Effector CD4-positive, alpha-beta T cell (primary cell): Measurements from ENCODE around the gene CACNA1I.

ENCODE experiments used
- DNase-seq: peaks from one replicate; pipeline ENCODE4 v3.0.0-alpha.2; 2020

CACNA1I gene

DNA sequence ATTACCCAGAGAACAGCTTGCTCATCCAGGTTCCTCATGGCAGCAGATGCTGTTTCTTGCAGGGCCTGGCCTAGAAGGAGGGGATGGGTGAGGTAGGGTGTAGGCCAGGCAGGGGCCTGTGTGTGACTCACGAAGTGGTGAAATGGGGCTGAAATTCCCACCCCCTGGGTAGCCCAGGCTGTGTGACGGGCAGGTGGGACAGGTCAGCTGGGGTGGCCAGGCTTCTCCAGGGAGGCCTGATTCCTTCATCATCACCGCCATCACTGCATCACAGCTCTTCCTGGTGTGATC lies 83.2 kb downstream of the CACNA1I start:
- no peak for DNase-seq

DNA sequence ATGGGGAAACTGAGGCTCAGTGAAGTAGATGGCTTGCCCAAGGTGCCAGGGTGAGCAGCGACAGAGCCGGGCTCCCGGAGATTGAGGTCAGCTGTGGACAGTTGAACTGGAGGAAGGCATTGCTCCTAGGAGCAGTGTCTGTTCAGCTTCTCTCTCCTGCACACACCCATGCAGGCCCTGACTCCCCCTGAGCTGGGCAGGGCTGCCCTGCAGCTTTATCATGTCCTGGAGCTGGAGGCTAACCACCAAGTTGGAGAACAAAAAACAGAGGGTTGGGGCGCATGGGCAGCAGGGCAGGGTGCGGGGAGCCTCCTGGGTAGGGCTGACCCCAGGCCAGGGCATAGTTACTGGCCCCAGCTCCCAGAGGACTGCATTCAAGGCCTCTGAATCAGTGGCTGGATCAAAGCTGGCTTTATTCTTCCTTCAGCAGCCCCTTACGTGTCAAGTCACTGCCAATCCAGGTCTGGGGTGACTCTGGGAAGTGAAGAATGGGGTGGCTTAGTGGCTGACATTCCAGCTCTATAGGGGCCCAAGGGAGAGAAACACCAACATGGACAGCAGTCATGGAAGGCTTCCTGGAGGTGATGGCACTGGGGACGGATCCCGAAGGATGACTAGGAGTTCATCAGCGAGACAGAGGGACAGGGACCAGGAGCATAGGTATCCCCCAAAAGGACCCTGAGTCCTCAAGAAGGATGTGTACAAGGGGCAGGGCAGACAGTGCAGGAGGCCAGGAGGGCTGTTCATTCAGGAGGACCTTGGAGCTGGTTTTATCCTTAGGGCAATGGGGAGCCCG lies 83.8 kb downstream of the CACNA1I start:
- no peak for DNase-seq

DNA sequence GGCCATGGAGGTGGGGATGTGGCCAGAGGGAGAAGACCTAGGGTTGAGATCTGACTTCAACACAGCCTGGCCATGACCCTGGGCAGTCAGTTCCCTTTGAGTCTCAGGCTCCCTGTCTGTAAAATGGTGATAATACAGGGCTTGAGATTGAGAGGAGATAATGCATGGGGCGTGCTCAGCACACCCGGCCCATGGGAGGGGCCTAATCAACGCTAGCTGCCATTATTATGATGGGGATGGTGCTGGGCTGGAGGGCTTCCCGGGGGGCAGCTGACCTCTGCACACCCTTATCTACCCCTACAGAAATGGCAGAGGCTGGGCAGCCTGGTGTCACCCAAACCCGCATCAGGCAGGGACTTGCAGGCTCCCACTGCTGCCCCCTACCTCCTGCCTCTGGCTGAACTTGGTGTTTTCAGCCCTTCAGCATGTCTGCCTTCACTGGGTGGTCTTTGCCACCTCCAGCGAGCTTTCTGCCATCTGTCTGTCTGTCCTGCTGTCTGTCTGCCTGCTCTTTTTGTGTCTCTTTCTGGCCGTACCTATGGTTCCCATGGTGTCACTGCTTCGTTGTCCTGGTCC lies 84.5 kb downstream of the CACNA1I start:
- DNase-seq = no peak

DNA sequence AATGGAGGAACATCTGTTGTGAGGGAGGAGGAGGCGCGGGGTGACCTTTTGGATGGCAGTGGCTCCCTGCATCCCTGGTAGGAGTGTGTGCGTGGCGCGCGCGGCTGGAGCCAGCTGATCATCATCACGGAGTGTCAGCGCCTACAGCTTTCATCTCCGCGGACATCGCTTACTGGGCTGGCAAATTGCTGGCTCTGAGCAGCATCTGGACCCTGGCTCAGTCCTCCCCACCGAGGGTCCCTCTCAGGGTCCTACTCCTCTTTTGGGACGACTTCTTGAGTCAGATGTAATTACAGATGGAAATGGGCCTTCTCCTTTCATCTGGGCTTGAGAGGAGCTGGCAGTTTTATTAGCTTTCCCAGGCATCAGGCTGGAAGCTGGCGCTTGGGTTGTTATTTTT lies 85.3 kb downstream of the CACNA1I start:
- no peak for DNase-seq

DNA sequence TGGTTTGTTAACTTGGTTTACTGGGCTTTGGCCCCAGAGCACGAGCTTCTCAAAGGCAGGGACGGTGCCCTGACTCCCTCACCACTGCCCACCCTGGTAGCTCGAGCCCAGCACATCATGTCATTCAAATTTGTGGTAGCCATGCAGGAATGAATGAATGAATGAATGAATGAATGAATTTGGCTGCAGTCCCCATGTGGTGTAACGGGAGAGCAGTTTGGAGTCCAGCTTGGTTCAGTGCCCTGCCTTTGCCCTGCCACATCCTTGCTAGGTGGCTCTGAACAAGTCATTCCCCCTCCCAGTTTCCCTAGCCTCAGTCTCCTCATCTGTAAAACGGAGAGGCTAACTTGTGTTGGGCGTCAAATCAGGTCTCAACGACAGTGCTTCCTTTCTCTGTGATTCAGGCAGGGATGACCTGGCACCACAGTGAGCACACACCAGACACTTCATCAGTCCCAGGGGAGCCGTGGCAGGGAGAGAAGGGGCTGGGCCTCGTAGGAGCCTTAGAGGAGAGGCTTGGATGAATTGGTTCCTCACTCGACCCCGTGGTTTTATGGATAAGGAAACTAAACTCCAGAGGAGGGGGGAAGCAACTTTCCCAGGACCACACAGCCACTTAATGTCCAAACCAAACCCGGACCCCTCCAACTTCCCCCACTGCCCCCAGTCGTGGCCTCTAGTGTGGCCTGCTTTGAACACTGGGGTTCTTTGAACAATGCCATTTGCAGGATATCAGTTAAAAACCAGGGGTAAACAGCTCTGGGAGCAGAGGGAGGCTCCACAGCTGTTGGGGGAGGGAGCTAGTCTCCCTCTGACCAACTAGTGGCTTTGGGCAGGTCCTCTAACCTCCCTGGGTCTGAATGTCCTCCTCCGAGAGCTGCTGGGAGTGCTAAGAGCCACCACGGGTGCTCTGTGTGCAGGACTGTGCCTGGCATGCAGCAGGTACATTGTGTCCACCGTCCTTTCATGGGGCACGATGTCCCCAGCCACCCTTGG lies 86.2 kb downstream of the CACNA1I start:
- no peak for DNase-seq

DNA sequence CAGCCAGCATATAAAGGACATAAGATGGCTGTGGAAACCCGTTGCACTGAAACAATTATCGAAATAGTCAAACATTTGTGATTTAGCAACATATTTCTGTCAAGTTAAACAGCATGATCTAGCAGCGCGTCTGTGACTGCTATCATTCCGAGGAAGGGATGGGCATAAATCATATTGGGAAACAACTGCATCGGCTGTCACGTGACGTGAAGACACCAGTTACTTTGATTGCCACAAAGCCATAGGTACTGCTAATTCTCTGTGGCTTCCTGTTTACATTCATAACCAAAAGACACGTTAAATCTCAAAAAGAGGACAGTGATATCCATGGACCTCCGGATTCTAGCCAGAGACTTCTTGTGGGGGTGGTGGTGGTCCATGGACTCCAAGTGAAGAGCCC lies 87.8 kb downstream of the CACNA1I start:
- DNase-seq = peak; percentile 27

DNA sequence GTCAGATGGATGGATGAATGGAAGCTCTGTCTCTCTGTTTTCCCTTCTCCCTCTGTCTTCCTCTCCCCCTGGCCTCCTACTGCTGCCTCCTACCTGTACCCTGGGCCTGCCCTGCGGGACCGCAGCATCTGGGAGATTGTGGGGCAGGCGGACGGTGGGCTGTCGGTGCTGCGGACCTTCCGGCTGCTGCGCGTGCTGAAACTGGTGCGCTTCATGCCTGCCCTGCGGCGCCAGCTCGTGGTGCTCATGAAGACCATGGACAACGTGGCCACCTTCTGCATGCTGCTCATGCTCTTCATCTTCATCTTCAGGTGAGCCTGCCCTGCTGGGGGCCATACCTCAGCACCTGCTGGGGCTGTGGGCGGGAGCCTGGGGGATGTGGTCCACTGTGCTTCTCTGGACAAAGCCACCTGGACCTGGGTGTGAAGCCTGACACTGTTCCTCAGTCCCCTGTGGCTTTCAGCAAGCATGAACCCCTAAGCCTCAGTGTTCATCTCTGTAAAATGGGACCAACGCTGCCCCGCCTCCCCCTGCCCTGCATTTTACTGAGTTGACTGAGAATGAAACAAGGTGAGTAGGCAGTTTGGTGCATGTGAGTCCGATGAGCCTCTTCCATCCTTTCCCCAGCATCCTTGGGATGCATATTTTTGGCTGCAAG lies 88.4 kb downstream of the CACNA1I start:
- DNase-seq = no peak

DNA sequence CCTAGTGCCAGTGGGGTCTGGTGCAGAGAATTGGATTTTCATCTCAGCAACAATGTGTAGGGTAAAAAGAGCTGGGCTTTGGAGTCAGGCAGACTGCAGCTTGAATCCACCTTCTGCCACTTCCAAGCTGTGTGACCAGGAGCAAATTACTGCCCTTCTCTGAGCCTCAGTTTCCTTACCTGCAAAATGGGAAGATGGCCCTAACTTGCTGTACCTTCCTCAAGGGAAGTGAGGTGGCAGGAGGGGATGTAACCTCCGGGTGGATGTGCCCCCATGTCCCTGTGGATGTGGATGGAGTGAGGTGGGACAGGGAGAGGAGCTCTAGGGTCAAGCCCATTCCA lies 90.9 kb downstream of the CACNA1I start:
- DNase-seq = no peak

DNA sequence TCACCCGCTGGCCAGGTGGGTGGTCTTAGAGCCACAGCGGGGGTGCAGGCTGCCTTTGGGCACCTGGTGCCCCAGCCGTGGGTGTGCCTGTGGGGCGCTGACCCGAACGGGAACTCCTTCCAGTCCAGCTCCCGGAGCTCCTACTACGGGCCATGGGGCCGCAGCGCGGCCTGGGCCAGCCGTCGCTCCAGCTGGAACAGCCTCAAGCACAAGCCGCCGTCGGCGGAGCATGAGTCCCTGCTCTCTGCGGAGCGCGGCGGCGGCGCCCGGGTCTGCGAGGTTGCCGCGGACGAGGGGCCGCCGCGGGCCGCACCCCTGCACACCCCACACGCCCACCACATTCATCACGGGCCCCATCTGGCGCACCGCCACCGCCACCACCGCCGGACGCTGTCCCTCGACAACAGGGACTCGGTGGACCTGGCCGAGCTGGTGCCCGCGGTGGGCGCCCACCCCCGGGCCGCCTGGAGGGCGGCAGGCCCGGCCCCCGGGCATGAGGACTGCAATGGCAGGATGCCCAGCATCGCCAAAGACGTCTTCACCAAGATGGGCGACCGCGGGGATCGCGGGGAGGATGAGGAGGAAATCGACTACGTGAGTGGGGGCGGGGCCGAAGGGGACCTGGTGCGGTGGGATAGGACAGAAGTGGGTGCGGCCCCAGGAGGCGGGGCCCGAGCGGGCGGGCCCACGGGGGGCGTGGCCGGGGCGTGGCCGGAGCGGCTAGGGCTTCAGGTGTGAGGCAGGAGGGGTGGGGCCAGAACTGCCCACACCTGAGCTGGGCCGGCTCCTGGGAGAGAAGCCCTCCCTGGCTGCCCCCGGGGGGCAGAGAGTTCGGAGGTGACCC lies 91.5 kb downstream of the CACNA1I start:
- DNase-seq = peak; percentile 68

DNA sequence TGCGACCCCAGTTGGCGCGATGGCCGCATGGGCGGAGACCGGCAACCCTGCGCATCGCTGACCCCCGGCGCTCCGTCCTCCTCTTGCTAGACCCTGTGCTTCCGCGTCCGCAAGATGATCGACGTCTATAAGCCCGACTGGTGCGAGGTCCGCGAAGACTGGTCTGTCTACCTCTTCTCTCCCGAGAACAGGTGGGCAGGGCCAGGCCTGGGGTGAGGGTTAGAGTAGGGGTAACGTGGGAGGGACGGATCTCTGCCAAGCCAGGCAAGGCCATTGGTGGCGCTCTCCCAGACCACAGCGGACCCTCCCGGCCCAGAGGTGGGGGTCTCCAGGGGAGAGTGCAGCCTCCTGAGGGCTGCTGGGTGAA lies 92.1 kb downstream of the CACNA1I start:
- DNase-seq = no peak

DNA sequence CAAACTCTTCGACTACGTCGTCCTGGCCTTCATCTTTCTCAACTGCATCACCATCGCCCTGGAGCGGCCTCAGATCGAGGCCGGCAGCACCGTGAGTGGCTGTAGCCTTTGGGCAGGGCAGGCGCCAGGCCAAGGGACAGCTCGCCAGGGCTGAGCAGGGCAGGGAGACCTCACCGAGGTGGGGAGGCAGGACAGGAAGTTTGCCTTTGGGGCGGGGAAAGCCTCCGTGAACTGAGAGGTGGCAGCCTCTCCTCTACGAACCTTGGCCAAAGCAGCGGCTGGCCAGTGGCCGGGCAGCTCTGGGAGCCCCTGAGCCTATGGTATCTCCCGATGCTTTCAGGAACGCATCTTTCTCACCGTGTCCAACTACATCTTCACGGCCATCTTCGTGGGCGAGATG lies 93.2 kb downstream of the CACNA1I start:
- DNase-seq = no peak

DNA sequence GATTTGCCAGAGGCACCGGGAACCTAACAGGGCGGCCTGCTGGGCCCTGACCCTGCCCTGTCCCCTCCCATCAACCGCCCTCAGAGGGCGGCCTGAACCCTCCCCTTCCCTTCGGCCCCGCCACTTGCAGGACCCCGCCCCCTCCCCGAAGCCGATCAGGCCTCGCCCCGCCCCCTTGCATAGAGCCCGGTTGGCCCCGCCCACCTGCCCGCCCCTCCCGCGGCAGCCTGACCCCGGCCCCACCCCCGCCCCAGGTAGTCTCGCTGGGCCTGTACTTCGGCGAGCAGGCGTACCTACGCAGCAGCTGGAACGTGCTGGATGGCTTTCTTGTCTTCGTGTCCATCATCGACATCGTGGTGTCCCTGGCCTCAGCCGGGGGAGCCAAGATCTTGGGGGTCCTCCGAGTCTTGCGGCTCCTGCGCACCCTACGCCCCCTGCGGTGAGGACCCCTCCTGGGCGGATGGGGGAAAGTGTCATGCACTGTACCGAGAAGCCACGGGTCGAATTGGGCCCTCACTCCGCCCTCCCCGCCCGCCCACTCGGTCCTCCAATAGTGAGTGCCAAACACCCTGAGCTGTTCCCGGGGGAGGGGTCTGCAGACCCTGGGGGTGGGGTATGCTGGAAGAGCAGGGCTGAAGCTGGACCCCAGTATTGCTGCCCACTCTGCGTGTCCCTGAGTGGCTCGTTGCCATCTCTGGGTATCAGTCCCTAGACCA lies 94.1 kb downstream of the CACNA1I start:
- peak; percentile 19 for DNase-seq

DNA sequence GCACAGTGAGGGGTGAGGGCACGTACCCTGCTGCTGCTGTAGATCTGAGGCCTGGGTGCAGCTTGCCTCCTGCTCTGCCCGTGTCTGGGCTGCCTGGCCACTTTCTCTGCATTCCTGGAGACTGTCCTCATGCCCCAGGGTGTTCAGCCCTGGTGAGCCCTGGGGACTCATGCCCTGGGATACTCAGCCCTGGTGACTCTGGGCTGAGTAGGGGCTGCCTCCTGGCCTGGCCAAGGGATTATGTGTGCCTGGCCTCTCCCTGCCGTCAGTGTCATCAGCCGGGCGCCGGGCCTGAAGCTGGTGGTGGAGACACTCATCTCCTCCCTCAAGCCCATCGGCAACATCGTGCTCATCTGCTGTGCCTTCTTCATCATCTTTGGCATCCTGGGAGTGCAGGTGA lies 94.7 kb downstream of the CACNA1I start:
- DNase-seq = no peak

DNA sequence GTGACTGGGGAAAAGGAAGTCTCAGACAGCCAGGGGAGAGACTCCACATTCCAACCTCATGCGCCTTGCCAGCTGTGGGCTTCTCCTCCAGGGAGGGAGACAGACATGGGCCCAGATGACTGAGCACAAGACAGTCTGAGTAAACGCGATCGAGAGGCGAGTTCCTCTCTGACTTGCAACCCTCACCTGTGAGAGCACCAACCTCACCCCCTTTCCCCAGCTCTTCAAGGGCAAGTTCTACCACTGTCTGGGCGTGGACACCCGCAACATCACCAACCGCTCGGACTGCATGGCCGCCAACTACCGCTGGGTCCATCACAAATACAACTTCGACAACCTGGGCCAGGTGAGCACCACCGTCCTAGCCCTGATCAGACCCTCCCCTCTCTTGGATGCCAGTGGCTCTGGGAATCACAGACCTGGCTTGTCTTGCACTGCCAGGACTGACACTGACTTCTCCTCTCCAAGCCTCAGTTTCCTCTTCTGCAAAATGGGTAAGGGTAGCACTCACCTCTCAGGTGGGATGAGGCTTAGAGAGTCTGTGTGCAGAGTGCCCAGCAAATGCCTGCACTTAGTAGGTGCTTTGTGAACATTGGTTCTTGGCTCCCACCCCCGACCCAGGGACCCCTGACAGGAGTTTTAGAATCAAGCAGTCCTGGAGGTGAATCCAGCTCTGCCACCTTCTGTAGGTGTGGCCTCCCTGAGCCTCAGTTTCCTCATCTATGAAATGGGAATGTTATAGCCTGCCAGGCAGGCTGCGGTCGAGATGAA lies 95.3 kb downstream of the CACNA1I start:
- no peak for DNase-seq

DNA sequence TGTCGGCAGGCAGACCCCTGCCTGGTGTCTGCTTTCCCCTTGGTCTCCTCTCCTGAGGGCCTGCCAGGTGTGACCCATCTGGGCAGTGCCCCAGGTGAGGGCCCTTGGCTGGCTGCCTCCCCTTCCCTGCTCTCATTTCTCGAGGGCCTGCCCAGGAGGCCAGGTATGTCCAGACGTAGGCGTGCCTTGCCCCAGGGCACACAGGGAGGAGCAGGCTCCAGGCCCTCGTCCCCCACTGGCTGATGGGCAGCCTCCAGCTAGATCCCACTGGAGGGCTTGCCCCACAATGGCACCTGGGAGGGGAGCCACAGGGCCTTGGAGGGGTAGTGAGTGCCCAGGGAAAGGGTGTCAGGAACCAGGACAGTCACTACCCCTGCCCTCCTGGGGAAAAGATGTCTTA lies 95.9 kb downstream of the CACNA1I start:
- DNase-seq = no peak

DNA sequence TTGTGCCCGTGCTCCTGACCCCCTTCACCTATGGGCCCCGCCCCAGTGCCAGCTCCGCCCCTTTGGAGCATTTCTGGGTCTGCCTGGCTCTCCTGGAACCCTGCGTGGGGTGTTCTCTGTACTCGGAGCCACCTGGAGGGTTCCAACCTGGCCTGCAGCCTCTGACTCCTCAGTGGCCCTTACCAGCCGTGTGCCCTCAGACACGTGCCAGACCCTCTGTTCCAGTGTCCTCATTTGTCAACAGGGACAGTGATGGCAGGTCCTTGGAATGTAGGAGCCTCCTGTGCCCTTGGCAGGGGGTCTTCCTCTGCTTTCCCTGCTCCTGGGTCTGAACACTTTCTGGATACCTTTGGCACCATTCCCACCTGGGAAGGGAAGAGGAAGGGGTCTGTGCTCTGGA lies 96.4 kb downstream of the CACNA1I start:
- no peak for DNase-seq

DNA sequence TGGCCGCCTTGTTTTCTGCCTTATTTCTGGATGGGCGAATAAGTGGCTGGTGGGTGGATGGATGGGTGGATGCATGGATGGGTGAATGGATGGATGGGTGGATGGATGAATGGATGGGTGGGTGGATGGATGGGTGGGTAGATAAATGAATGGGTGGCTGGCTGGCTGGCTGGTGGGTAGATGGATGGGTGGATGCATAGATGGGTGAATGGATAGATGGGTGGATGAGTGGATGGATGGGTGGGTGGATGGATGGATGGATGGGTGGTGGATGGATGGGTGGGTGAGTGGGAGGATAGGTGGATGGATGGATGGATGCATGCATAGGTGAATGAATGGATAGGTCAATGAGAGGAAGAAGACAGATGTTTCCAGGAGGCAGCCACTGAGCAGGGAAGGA lies 98.9 kb downstream of the CACNA1I start:
- DNase-seq = no peak

DNA sequence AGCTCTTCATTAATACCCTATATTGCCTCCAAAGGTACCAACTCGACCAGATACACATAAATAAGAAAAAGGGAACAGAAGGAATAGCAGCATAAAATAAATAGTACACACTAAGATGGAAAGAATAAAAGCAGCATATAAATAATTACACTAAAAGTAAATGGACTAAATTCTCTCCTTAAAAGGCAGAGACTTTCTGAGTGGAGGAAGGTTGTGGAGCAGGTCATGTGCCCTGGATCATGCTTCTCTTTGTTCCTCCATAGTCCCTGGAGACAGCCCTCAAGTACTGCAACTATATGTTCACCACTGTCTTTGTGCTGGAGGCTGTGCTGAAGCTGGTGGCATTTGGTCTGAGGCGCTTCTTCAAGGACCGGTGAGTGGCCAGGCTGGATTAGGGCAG lies 101.4 kb downstream of the CACNA1I start:
- DNase-seq = no peak

DNA sequence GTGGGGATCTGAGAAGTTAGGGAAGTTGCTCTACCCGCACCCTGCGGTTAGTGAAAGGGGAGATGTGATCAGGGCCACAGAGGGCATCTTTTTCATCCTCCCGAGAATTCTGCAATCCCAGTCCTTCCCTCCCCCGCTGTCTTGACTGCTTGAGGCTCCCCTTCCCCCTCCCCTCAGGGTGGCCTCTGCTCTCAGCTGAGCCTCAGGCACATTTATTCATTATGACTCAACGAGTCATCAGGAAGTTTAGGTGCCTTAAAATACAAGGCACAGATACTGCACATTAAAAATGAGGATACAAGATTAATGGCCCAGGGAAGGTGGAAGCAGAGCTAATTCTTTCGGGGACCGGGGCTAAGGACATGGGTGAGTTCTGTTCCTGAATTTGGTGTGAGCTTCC lies 104.0 kb downstream of the CACNA1I start:
- no peak for DNase-seq

DNA sequence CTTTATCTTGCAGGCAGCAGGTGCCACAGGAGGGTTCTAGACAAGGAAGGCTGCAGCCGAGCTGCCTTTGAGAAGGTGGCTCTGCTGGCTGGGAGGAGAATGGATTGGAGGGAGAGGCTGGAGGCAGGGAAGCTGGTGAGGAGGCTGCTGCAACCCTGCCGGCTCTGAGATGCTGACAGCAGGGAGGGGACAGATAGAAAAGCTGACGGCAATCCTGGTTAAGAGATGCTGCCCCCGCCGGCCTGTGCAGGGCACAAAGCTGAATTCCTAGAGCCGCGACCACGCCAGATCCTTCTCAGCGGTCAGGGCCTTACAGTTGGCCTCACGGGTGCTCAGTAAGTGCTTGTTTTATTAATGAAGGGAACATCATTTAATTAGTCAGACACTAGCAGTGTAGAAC lies 105.4 kb downstream of the CACNA1I start:
- no peak for DNase-seq

DNA sequence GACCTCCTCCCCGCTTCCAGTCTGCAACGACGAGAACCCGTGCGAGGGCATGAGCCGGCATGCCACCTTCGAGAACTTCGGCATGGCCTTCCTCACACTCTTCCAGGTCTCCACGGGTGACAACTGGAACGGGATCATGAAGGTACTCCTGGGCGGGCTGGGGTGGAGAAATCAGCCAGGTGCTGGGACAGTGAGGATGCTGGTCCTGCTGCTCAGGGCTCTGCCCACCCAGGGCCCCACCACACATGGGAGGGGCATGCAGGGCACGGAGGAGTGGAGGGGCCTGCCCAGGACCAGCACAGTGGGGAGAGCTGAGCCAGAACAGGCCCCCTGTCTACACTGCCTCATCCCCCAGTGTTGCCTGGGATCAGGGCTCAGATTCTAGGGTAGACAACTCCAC lies 107.4 kb downstream of the CACNA1I start:
- DNase-seq = no peak
